Measurements from ENCODE around the gene FCN1.

DNA sequence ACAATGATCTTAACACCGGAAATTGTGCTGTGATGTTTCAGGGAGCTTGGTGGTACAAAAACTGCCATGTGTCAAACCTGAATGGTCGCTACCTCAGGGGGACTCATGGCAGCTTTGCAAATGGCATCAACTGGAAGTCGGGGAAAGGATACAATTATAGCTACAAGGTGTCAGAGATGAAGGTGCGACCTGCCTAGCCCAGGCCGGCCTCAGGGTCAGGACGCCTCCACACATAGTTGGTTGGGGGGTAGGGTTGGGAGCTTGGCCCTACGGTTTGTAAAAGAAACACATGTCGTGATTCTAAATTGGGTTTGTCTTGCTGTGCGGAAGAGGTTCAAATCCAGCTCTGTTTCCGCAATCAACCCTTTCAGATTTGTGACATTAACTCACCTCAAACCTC is 30.5 kb downstream of the FCN1 start:
- TF ChIP-seq CTCF (IDR thresholded peaks at IDR 0.05) (no peak), POLR2A (IDR thresholded peaks at IDR 0.05) (no peak)
